HG03565 (cell line): ENCODE measurements around the gene NTN3.

ENCODE experiments used
- ATAC-seq: cut with Tn5 transposase; IDR thresholded peaks from one replicate; pipeline ENCODE4 v1.9.1; 2021; ENCODE audit warnings: mild to moderate bottlenecking, moderate library complexity; ENCODE audit not compliant: unreplicated experiment

NTN3 gene

DNA sequence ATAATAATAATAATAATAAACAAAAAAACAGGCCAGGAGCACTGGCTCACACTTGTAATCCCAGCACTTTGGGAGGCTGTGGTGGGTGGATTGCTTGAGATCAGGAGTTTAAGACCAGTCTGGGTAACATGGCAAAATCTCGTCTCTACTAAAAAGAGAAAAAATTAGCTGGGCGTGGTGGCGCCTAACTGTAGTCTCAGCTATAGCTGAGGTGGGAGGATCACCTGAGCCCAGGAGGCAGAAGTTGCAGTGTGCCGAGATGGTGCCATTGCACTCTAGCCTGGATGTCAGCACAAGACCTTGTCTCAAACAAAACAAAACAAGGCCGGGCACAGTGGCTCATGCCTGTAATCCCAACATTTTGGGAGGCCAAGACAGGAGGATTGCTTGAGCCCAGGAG, 23.9 kb downstream of the NTN3 start:
- no peak for ATAC-seq

GRCh38 chr16:2496223-2497115, 25.4 kb downstream of the NTN3 start:
- ATAC-seq, result no peak

DNA sequence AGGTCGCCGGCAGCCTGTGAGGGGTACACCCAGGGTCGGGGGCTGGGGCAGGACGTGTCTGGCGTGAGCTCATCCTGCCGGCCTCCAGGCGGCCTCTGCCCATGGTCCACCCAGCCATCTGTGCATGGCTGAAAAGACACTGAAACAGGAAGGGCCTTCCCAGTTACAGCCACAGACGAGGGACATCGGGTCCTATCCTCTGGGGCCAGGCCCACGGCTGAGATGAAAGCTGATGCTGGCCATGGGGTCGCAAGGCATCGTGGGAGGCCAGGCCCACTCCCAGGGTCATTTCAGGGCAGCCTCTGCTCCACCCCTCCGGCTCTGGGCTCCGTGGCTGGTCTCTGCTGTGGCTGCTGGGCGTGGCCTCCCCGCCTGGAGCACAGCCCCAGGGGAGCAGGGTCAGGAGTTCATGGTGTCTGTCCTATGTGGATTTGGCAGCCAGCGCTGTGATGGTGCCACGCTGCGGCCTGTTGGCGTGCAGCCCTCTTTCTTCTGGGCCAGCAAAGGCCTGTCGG, 26.1 kb downstream of the NTN3 start:
- ATAC-seq, result no peak

DNA sequence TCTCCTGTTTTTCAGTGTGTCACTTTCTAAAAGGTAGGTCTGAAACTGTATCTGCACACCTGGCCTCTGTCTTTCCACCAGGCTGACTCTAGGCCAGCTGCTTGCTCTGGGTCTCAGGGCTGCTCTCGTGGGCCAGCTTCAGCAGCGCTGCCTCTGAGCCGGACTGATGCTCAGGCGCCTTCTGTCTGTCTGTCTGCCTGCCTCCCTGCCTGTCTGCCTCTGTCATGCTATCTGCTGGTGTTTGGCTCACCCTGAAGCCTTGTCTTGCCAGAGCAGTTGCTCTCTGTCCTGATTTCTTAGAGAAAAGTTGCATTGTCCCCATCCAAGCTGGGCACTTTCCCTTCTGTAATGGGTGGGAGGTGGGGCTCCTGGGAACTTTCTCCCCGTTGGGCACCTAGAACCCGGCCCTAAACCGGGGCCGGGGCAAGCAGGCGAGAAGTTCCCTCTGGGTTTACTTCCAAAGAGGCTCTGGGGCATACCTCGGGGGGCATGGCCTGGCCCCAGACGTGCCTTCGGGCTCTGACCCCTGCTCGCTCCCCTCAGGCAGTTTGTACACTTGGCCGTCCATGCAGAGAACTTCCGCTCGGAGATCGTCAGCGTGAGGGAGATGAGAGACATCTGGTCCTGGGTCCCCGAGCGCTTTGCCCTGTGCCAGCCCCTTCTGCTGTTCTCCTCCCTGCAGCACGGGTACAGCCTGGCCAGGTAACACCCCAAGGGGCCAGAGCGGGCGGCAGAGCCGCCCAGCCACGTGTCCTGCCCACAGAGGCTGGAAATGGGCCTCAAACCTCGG, 26.8 kb downstream of the NTN3 start:
- ATAC-seq, result no peak

- no peak for ATAC-seq
Measured at GRCh38 chr16:2498531-2499253, 27.6 kb downstream of the NTN3 start.

DNA sequence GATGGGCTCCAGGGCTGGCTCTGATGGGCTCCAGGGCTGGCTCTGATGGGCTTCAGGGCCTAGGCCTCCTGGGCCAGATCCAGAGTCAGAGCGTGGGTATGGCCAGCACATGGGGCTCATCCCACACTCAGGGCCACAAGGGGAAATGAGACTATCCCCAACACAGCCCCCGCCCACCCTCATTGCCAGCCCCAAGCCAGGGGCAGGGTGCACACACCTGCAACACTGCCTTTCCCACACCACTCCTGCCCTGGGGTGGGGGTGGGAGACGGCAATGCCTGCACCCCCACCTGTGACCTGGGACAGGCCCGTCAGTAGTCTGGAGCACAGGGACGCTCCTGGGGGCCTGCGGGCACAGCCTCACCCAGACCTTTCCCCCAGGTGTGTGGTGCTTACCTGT, 28.4 kb downstream of the NTN3 start:
- no peak for ATAC-seq

- no peak for ATAC-seq
Measured at GRCh38 chr16:2499890-2500429, 28.9 kb downstream of the NTN3 start.

- no peak for ATAC-seq
Measured at GRCh38 chr16:2500430-2500917, 29.4 kb downstream of the NTN3 start.

GRCh38 chr16:2500918-2501750, 30.0 kb downstream of the NTN3 start:
- ATAC-seq, result no peak

GRCh38 chr16:2501946-2502895, 31.1 kb downstream of the NTN3 start:
- ATAC-seq, result no peak

DNA sequence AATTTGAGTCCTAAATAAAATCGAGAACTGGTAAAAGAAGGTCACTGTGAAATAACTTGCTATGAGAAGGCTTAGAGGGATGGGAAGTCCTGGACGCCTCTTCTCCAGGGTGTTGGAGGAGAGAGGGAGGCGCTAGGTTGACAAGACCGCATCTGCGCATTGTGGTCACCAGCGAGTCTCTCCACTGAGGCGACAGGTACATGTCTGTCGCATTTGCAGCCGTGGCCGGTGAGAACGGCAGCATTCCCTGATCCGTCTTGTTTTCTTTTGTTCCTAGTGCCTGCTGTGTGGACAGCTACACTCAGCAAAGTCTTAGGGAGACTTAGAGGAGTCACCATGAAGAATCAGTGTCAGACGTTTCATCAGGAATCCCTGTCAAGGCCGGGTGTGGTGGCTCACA, 34.6 kb downstream of the NTN3 start:
- ATAC-seq, result no peak

DNA sequence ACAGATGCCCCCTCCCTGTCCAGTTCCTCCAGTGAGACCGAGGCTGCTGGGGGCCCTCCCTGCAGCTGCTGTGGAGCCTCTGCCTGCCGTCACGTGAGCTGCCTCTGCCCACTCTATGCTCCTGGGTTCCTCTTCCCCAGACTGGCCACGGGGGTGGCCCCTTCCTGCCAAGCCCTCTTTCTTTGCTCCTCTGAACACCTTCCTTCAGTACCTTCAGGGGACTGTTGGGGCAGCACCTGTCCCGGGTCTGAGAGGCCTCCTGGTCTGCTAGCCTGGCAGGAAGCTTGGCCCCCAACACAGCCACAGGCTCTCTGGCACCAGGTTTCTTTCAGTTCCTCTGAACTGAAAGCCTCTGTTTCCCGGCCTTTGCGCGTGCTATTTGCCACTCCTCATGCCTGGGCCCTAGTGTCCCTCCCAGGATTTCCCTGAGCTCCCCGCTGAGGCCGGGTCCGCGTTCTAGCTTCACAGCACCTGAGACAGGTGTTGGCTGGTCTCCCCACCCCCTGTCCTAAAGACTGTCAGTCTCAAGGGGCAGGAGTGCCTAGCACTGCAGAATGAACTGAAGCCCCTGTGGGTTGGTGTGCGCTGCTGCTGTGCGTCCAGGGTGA, 36.1 kb downstream of the NTN3 start:
- ATAC-seq, result no peak

- no peak for ATAC-seq
Measured at GRCh38 chr16:2507665-2508064, 36.6 kb downstream of the NTN3 start.

GRCh38 chr16:2508722-2509400, 37.8 kb downstream of the NTN3 start:
- ATAC-seq, result no peak

DNA sequence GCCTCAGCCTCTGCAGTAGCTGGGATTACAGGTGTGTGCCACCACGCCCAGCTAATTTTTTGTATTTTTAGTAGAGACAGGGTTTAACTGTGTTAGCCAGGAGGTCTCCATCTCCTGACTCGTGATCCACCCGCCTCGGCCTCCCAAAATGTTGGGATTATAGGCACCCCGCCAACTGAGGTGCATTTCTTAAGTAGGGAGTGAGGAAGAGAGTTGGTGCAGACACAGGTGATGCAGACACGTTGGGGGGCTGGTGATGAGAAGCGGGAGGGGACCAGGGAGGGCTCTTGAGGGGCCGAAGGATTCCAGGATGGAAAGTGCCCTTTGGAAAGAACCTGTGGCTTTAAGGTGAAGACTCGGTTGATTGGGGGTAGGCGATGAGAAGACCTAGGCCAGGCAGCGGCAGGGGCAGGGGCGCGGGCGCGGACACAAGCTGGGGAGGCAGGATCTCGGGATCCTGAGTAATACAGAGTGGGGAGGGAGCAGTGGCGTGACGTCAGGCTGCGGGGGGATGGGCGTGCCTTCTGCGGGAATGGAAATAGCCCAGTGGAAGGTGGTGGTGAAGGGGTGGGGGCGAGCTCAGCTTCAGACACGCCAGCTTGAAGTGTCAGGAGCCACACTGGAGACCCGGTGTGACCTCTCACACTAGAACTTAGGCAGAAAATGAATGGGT, 40.2 kb downstream of the NTN3 start:
- no peak for ATAC-seq

- ATAC-seq, result no peak
Measured at GRCh38 chr16:2511996-2512734, 41.1 kb downstream of the NTN3 start.
